Gastrocnemius medialis (tissue), 4 donors: Measurements from ENCODE around the gene EGR1. TPM values are rescaled to one million over a fixed set of nuclear protein-coding genes. Genes with fewer than 3 reads are reported as not detected.
A peak's percentile ranks its signal among the peaks of the same experiment; 100 is the strongest.

Source experiments
- ATAC-seq, 2 donors: fragments of 150-250 bp; one replicate each; pipeline ENCODE4 v1.9.1; 2016
- DNase-seq, 2 donors: peaks; one replicate each; pipeline ENCODE4 v3.0.0-alpha.2; 2019
- H3K27ac ChIP-seq, 4 donors: fragments of 200-600 bp; sonication (generic); 1 replicate in 1 of 4; 2 replicates in 3 of 4; pipeline ENCODE4 v1.5.1; 2016 to 2018; ENCODE audit warnings: mild to moderate bottlenecking in 2 of 4, moderate library complexity in 1 of 4
- H3K27me3 ChIP-seq, 3 donors: fragments of 200-600 bp; sonication (generic) in 2 of 3; 1 replicate in 1 of 3; 2 replicates in 2 of 3; pipeline versions ENCODE4 v1.5.1 to v1.6.0; 2016 to 2019; ENCODE audit warnings: mild to moderate bottlenecking in 1 of 3, moderate library complexity in 1 of 3
- H3K36me3 ChIP-seq, 2 donors: fragments of 200-600 bp; sonication (generic) in 1 of 2; one replicate each; pipeline ENCODE4 v1.5.1; 2017 to 2018
- H3K4me1 ChIP-seq, 2 donors: fragments of 200-600 bp; sonication (generic) in 1 of 2; one replicate each; pipeline ENCODE4 v1.5.1; 2016 to 2017; ENCODE audit warnings: mild to moderate bottlenecking in 2 of 2
- H3K4me3 ChIP-seq, 4 donors: fragments of 200-600 bp; sonication (generic) in 3 of 4; 1 replicate in 1 of 4; 2 replicates in 3 of 4; pipeline ENCODE4 v1.5.1; 2016 to 2019; ENCODE audit warnings: mild to moderate bottlenecking in 2 of 4
- H3K9me3 ChIP-seq, 3 donors: fragments of 200-600 bp; sonication (generic) in 2 of 3; 1 replicate in 1 of 3; 2 replicates in 2 of 3; pipeline ENCODE4 v1.5.1; 2016 to 2019
- POLR2A ChIP-seq, 2 donors: fragments of 450-650 bp; IDR thresholded peaks; one replicate each; pipeline ENCODE4 v1.6.1; 2017; ENCODE audit warnings: antibody characterized with exemption in 2 of 2, mild to moderate bottlenecking in 2 of 2, moderate library complexity in 2 of 2
- in situ Hi-C, 4 donors: fragments of 200-750 bp; cut with MboI; loops; one replicate each; pipeline versions ENCODE4 v1.15.0 to v1.8.0; 2017; ENCODE audit warnings: low sequenced_read_pairs in 4 of 4
- intact Hi-C: fragments of 100-400 bp; cut with DNase I; formaldehyde crosslinking; loops from one replicate; pipeline ENCODE4 v1.15.1; 2023; ENCODE audit warnings: low total_unique reads
- total RNA-seq, 4 donors: library from RNA; depleted of rRNA; stranded (reverse); fragments of >200 nt; gene quantifications; one replicate each; pipeline versions ENCODE4 v1.1.0 to v1.2.3, GENCODE V29; 2016
- TF ChIP-seq, protein P1 (sequence below), 5 experiments: fragments of 450-650 bp in 3 of 5; fragments of 200-600 bp in 2 of 5; sonication (generic) in 2 of 5; IDR thresholded peaks in 4 of 5; conservative IDR thresholded peaks in 1 of 5; 1 replicate in 4 of 5; 2 replicates in 1 of 5; pipeline ENCODE4 v1.5.1; 2016 to 2019; ENCODE audit warnings: antibody characterized with exemption in 5 of 5, mild to moderate bottlenecking in 3 of 5, moderate library complexity in 3 of 5

The EGR1 gene
- total RNA-seq, 4 donors from 2014 or later = 1.1 to 16.4 (median 7.2) TPM

GRCh38 chr5:138498376-138498775, 33.1 kb downstream of the EGR1 start:
- Histone ChIP-seq H3K27ac (no peak overlapping the region), H3K36me3 (no peaks in the 10 kb centered on the region), H3K4me3 (no peak overlapping the region), H3K9me3 (no peaks in the 10 kb centered on the region), H3K4me1 (peaks cover 0 to 3% of the 10 kb centered on the region in 2 donors), H3K27me3 (no peaks in the 10 kb centered on the region)
- TF ChIP-seq, protein P1, sequence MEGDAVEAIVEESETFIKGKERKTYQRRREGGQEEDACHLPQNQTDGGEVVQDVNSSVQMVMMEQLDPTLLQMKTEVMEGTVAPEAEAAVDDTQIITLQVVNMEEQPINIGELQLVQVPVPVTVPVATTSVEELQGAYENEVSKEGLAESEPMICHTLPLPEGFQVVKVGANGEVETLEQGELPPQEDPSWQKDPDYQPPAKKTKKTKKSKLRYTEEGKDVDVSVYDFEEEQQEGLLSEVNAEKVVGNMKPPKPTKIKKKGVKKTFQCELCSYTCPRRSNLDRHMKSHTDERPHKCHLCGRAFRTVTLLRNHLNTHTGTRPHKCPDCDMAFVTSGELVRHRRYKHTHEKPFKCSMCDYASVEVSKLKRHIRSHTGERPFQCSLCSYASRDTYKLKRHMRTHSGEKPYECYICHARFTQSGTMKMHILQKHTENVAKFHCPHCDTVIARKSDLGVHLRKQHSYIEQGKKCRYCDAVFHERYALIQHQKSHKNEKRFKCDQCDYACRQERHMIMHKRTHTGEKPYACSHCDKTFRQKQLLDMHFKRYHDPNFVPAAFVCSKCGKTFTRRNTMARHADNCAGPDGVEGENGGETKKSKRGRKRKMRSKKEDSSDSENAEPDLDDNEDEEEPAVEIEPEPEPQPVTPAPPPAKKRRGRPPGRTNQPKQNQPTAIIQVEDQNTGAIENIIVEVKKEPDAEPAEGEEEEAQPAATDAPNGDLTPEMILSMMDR (IDR thresholded peaks at IDR 0.05 in 4 of 5, conservative IDR thresholded peaks at IDR 0.05 in 1 of 5) = no peak
- TF ChIP-seq POLR2A (IDR thresholded peaks at IDR 0.05) = no peak
- DNase-seq = no peak
- intact Hi-C loops (no loop called here), in situ Hi-C loops (no loop called here)
- ATAC-seq = no peak

- TF ChIP-seq, protein P1 (IDR thresholded peaks at IDR 0.05 in 4 of 5, conservative IDR thresholded peaks at IDR 0.05 in 1 of 5) = no peak
- TF ChIP-seq POLR2A (IDR thresholded peaks at IDR 0.05) = no peak
- intact Hi-C loops (loop anchor here (1.0 kb wide), 1 partner anchor 38 kb away; no protein-coding TSS in a partner anchor), in situ Hi-C loops (loop anchor here (5.0 to 10.0 kb wide), 5 partner anchors 35 to 57 kb away; partner anchors contain the start of gene EGR1 (in 1 of the 4))
- Histone ChIP-seq H3K4me1 (peaks cover 12 to 16% of the 10 kb centered on the region in 2 donors), H3K27ac (peak overlapping the region in 1 of 4 donors; percentile 25), H3K27me3 (no peaks in the 10 kb centered on the region), H3K4me3 (no peak overlapping the region), H3K36me3 (peaks cover 0 to 9% of the 10 kb centered on the region in 2 donors), H3K9me3 (no peaks in the 10 kb centered on the region)
- DNase-seq (peak in 1 of 2 donors; percentile 32), ATAC-seq (peak; percentile 63 to 70)
These were observed 36.8 kb downstream of the EGR1 start for GRCh38 chr5:138502121-138502520.

DNA sequence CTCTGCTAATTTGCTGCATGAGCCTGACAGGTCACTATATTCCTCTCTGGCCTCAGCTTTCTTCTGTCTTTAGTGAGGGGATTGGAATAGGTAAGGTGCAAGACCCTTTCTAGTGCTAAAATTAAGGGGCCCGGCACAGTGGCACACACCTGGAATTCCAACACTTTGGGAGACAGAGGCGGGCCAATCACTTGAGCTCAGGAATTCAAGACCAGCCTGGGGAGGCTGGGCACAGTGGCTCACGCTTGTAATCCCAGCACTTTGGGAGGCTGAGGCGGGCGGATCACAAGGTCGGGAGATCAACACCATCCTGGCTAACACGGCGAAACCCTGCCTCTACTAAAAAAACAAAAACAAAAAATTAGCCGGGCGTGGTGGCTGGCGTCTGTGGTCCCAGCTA, 37.2 kb downstream of the EGR1 start:
- H3K27ac ChIP-seq = peak overlapping the region in 1 of 4 donors; percentile 25
- in situ Hi-C loops = loop anchor here (5.0 to 10.0 kb wide), 5 partner anchors 35 to 58 kb away; partner anchors contain the start of gene EGR1 (in 1 of the 4)
- peaks cover 12 to 16% of the 10 kb centered on the region in 2 donors for H3K4me1 ChIP-seq
- H3K9me3 ChIP-seq = no peaks in the 10 kb centered on the region
- ATAC-seq = no peak
- H3K4me3 ChIP-seq = no peak overlapping the region
- H3K36me3 ChIP-seq = peaks cover 0 to 12% of the 10 kb centered on the region in 2 donors
- H3K27me3 ChIP-seq = no peaks in the 10 kb centered on the region
- DNase-seq = no peak
- intact Hi-C loops = loop anchor here (1.0 kb wide), 1 partner anchor 38 kb away; no protein-coding TSS in a partner anchor
- TF ChIP-seq POLR2A (IDR thresholded peaks at IDR 0.05) = no peak
- TF ChIP-seq, protein P1 (IDR thresholded peaks at IDR 0.05 in 4 of 5, conservative IDR thresholded peaks at IDR 0.05 in 1 of 5) = no peak

DNA sequence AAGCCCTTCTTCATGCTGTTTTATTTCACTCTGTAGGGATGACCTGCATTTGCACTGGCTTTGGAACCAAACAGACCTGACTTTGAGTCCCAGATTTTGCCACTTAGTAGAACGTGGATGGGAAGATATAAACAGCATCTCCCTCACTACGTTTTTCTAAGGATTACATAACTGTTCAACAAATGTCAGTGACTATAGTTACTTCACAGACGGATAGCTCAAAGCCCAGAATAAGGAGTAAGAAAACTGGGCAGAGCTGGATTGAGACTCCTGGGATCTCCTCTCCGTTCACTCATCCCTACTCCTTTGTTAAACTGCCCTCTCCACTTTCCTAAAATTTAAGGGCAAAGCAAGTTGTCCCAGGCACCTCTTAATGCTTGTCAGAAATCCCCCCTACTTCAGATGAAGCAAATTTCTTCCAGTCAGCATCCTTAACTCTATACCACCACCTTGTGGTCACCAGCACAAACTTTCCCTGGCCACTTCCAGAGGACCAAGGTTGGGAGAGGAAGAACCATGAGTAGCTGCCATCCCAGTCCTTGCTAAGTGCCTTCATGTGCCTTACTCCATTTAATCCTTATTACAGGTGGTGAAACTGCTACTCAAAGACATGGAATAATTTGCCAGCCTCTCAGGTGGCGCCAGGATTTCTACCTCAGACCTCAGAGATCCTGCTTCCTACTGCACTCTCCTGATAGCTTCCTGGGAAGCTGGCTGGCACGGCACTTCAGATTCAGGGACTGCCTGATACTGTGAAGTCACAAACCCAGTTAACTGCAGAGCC, 38.4 kb downstream of the EGR1 start:
- Histone ChIP-seq H3K27me3 (no peaks in the 10 kb centered on the region), H3K9me3 (no peaks in the 10 kb centered on the region), H3K27ac (peak overlapping the region in 2 of 4 donors; percentile 26 to 60), H3K36me3 (peaks cover 0 to 24% of the 10 kb centered on the region in 2 donors), H3K4me1 (peaks cover 12 to 16% of the 10 kb centered on the region in 2 donors), H3K4me3 (no peak overlapping the region)
- intact Hi-C loops = loop anchor here (1.0 kb wide), 1 partner anchor 53 kb away; no protein-coding TSS in a partner anchor
- ATAC-seq (peak; percentile 70 to 74), DNase-seq (no peak)
- in situ Hi-C loops = loop anchor here (5.0 to 10.0 kb wide), 5 partner anchors 36 to 59 kb away; partner anchors contain the start of gene EGR1 (in 1 of the 4)
- TF ChIP-seq POLR2A (IDR thresholded peaks at IDR 0.05) = no peak
- TF ChIP-seq, protein P1 (IDR thresholded peaks at IDR 0.05 in 4 of 5, conservative IDR thresholded peaks at IDR 0.05 in 1 of 5) = peak; percentile 70 to 86 (median 80)
